ENCODE measurements around the gene MRGPRF. TPM values are rescaled to one million over a fixed set of nuclear protein-coding genes. Genes with fewer than 3 reads are reported as not detected.

The MRGPRF gene
- total RNA-seq, 1 experiment from 2014 or later, result 0.35 TPM

DNA sequence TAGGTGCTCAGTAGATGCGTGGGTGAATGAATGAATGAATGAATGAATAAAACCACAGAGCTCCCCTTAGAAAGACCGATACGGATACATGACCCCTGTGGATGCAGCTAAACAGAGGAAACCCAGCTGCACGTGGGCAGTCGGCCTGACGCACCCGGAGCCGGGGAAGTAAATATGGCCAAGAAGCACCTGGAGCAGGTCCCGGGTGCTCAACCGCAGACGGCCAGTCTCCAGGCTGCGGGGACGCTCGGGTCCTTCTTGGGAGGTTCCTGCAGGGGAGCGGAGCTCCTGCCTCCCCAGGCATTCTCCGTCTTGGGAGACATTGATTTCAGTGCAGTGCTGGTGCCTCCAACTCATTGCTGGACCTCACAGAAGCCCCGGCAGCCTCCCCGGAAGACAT is 24.0 kb upstream of the MRGPRF start:
- Histone ChIP-seq H3K4me1 (replicated peaks; ENCODE audit: insufficient read depth) (no peaks in the 10 kb centered on the region), H3K36me3 (ENCODE audit: low read depth) (no peaks in the 10 kb centered on the region), H3K27me3 (ENCODE audit: insufficient read depth, low read depth) (peaks cover 39% of the 10 kb centered on the region), H3F3A (ENCODE audit: insufficient read depth, low read depth) (no peaks in the 10 kb centered on the region), H3K4me2 (no peak overlapping the region), H3K9me3 (ENCODE audit: insufficient read depth, low read depth) (no peaks in the 10 kb centered on the region), H3K79me2 (ENCODE audit: low read depth) (no peaks in the 10 kb centered on the region), H3K4me3 (no peak overlapping the region), H2AFZ (no peak overlapping the region), H3K9me2 (ENCODE audit: insufficient read depth) (no peaks in the 10 kb centered on the region), H3K27ac (no peak overlapping the region), H4K20me1 (ENCODE audit: insufficient read depth) (no peaks in the 10 kb centered on the region)
- no peak for TF ChIP-seq EZH2 (IDR thresholded peaks at IDR 0.05; ENCODE audit: low read depth)
- TF ChIP-seq, protein P1, sequence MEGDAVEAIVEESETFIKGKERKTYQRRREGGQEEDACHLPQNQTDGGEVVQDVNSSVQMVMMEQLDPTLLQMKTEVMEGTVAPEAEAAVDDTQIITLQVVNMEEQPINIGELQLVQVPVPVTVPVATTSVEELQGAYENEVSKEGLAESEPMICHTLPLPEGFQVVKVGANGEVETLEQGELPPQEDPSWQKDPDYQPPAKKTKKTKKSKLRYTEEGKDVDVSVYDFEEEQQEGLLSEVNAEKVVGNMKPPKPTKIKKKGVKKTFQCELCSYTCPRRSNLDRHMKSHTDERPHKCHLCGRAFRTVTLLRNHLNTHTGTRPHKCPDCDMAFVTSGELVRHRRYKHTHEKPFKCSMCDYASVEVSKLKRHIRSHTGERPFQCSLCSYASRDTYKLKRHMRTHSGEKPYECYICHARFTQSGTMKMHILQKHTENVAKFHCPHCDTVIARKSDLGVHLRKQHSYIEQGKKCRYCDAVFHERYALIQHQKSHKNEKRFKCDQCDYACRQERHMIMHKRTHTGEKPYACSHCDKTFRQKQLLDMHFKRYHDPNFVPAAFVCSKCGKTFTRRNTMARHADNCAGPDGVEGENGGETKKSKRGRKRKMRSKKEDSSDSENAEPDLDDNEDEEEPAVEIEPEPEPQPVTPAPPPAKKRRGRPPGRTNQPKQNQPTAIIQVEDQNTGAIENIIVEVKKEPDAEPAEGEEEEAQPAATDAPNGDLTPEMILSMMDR (conservative IDR thresholded peaks at IDR 0.05), result no peak
- intact Hi-C loops (cut with micrococcal nuclease; ENCODE audit: unreplicated experiment), result no loop called here
- BruUV-seq (replicated peaks), result no TSS peak
- POLR2A ChIA-PET (ENCODE audit: unreplicated experiment), result no interaction called here
- CTCF ChIA-PET, result no interaction called here
- DNase-seq, result no peak

DNA sequence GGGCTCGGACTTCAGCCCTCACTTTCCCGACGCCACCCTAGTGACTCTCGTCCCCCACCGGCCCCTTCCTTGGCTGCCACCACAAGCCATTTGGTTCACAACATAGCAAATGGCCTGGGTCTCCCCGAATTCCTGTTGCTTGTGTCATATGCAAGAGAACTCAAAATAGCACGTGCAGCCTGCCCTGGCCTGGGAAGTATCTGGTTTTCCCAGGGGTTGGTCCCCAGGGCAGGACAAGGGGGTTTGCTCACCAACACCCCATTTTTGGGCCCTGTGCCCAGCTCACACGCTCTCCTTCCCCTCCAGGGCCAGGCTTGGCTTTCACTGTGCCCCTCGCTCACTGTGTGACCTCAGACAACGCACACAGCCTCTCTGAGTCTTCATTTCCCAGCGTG is 22.9 kb upstream of the MRGPRF start:
- Histone ChIP-seq H3F3A (ENCODE audit: insufficient read depth, low read depth) (no peaks in the 10 kb centered on the region), H4K20me1 (ENCODE audit: insufficient read depth) (no peaks in the 10 kb centered on the region), H3K4me1 (replicated peaks; ENCODE audit: insufficient read depth) (no peaks in the 10 kb centered on the region), H3K36me3 (ENCODE audit: low read depth) (no peaks in the 10 kb centered on the region), H3K27me3 (ENCODE audit: insufficient read depth, low read depth) (peaks cover 51% of the 10 kb centered on the region), H3K27ac (no peak overlapping the region), H3K9me2 (ENCODE audit: insufficient read depth) (no peaks in the 10 kb centered on the region), H3K4me2 (no peak overlapping the region), H2AFZ (no peak overlapping the region), H3K9me3 (ENCODE audit: insufficient read depth, low read depth) (no peaks in the 10 kb centered on the region), H3K4me3 (no peak overlapping the region), H3K79me2 (ENCODE audit: low read depth) (no peaks in the 10 kb centered on the region)
- no TSS peak for BruUV-seq (replicated peaks)
- no peak for TF ChIP-seq EZH2 (IDR thresholded peaks at IDR 0.05; ENCODE audit: low read depth)
- TF ChIP-seq, protein P1 (conservative IDR thresholded peaks at IDR 0.05), result no peak
- no peak for DNase-seq
- ChIA-PET CTCF (no interaction called here), POLR2A (ENCODE audit: unreplicated experiment) (no interaction called here)
- intact Hi-C loops (cut with micrococcal nuclease; ENCODE audit: unreplicated experiment), result no loop called here

DNA sequence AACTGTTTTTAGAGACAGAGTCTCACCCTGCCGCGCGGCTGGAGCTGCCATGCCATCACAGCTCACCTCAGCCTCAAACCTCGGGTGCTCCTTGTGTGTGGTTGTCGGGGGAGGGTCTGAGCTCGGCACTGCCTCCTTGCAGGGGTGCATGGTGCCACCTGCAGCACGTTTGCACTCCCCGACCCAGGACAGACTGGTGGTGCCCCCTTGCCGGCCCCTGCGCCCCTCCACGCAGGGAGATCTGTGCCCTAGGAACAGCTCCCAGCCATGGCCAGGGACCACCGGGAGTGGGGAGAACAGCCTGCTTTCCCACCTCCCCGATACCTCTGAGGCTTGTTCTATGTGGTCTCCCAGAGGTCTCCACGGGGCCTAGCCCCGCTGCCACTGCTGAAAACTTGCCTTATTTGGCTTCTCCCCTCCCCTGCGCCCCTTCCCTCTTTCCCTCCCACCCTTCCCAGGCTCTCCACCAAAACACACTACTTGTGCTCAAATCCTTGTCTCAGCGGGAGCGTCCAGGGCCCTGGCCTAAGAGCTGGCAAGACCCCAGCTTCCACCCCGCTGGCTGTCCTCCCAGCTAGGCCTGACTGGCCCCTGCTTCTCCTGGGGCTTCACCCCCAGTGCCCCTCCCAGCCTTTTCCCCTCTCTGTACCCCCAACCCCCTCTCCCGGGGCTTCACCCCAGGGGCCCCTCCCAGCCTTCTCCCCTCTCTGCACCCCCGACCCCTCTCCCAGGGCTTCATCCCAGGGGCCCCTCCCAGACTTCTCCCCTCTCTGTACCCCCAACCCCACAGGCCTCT is 22.3 kb upstream of the MRGPRF start:
- no peak overlapping the region for H2AFZ ChIP-seq

More for the DNA sequence above, 22.3 kb upstream of the MRGPRF start:
- Histone ChIP-seq H3K4me1 (replicated peaks; ENCODE audit: insufficient read depth) (no peaks in the 10 kb centered on the region), H3K9me3 (ENCODE audit: insufficient read depth, low read depth) (no peaks in the 10 kb centered on the region), H3K27ac (no peak overlapping the region), H3K79me2 (ENCODE audit: low read depth) (no peaks in the 10 kb centered on the region), H3K9me2 (ENCODE audit: insufficient read depth) (no peaks in the 10 kb centered on the region), H3K4me2 (no peak overlapping the region), H4K20me1 (ENCODE audit: insufficient read depth) (no peaks in the 10 kb centered on the region), H3K27me3 (ENCODE audit: insufficient read depth, low read depth) (peaks cover 57% of the 10 kb centered on the region), H3F3A (ENCODE audit: insufficient read depth, low read depth) (no peaks in the 10 kb centered on the region), H3K36me3 (ENCODE audit: low read depth) (no peaks in the 10 kb centered on the region), H3K4me3 (no peak overlapping the region)
- CTCF ChIA-PET, result no interaction called here
- DNase-seq, result no peak
- no peak for TF ChIP-seq EZH2 (IDR thresholded peaks at IDR 0.05; ENCODE audit: low read depth)
- TF ChIP-seq, protein P1 (conservative IDR thresholded peaks at IDR 0.05), result no peak
- POLR2A ChIA-PET (ENCODE audit: unreplicated experiment), result no interaction called here
- no TSS peak for BruUV-seq (replicated peaks)
- intact Hi-C loops (cut with micrococcal nuclease; ENCODE audit: unreplicated experiment), result no loop called here

Measured in PC-9 (cell line).